ENCODE results near the gene B4GALNT3.

DNA sequence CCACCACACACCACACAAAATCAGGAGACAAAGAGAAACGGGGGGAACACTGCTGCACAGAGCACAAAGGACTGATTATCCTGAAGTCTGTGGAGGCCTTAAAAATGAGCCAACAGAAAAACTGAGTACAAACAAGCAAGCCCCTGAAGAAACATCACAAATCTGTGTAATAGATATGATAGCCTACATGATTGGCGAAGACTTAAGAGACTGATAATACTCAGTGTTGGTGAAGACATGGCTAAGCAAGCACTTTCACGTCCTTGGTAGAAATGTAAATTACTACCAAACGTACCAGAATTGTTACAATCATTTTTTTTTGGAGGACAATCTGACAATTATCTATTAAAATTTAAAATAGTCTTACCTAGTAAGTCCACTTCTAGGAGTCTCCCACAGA, 128.9 kb downstream of the B4GALNT3 start:
- no peak for TF ChIP-seq POLR2A (IDR thresholded peaks at IDR 0.05; ENCODE audit: low read depth, low read length)
- no peak for TF ChIP-seq TAF1 (IDR thresholded peaks at IDR 0.05; ENCODE audit: borderline replicate concordance, low read depth, low read length)
- TF ChIP-seq POLR2AphosphoS5 (IDR thresholded peaks at IDR 0.05; ENCODE audit: low read depth, low read length), result no peak

Measured in GM12892 (cell line).